HG03108 (cell line): Measurements from ENCODE around the gene SLC22A31.
A peak's percentile ranks its signal among the peaks of the same experiment; 100 is the strongest.
"Not testable (repeated sequence)": the region's sequence is repeated elsewhere in the genome, so short reads cannot be mapped to it uniquely, and the experiment has no call there.

Source experiments
- ATAC-seq: cut with Tn5 transposase; IDR thresholded peaks from one replicate; pipeline ENCODE4 v1.9.1; 2021; ENCODE audit warnings: moderate library complexity; ENCODE audit not compliant: unreplicated experiment

Gene SLC22A31

DNA sequence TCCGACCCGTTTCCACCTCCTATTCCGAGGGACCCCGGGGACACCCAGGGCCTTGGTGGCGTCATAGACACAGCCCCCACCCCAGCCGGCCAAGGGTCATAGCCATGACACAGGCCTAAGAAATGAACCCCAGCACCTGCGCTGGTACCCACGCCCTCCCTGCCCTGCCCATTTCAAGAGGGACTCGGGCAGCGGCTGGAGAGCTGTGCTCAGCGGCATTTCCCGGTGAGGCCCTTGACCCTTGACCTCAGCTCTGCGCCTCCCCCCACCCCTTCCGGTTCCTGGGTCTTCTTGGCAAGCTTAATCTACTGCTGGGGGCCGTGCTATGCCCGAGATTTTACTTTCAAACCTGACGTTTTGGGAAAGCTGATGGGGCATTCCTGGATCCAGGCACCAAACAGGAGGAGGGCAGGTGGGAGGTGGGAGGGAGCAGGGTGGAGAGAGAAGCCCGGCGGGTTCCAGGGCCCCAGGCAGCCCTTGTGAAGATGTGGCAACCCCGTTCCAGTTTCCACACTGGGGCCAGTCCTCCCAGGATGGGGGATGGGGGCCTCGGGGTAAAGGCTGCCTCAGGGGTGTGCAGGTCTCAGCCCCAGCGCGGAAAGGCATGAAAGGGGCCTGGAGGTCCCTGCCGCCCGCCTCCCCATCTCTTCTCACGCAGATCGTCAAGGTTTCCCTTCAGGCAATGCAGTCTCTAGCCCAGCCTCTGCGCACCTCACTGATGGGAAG, at the start of gene SLC22A31:
Gene SLC22A31, minus strand, starts transcription at position 414 of the 726 bp plus-strand sequence. Its CDS starts 36 bp downstream, at position 378.
- no peak for ATAC-seq

DNA sequence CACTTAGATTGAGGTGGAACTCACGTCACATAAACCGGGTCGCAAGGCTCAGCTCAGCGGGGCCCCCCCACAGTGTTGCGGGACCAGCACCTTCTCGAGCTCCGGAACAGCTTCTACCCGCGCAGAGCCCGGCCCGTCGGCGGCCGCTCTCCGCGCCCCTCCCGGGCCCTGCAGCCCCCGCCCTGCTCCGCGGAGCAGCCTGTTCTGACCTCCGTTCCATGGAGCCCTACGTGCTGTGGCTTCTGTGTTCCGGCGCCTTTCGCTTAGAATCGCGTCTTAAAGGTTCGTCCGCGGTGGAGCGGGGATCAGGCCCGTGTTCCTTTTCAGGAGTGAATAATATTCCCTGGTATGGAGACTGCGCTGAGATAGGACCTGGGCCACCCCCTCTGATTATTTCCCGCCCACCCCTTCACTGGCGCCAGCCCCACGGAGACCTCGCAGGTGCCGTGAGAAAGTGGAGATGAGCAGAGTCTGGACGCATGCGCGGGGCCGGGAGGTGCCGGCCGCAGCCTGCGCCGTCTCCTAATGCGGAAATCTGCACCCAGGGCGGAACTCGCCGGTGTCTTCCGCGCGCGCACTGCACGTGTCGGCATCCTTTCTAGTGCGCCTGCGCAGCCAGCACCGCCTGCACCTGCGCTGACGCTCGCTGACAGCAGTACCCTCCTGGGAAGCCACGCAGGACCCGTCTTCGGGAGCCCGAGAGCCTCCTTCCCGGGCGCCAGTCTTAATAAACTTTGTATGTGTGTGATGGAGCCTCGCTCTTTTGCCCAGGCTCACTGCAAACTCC, 48.1 kb upstream of the SLC22A31 start:
- no peak for ATAC-seq

GRCh38 chr16:89247734-89248075, 47.4 kb upstream of the SLC22A31 start:
- not testable (repeated sequence) for ATAC-seq

DNA sequence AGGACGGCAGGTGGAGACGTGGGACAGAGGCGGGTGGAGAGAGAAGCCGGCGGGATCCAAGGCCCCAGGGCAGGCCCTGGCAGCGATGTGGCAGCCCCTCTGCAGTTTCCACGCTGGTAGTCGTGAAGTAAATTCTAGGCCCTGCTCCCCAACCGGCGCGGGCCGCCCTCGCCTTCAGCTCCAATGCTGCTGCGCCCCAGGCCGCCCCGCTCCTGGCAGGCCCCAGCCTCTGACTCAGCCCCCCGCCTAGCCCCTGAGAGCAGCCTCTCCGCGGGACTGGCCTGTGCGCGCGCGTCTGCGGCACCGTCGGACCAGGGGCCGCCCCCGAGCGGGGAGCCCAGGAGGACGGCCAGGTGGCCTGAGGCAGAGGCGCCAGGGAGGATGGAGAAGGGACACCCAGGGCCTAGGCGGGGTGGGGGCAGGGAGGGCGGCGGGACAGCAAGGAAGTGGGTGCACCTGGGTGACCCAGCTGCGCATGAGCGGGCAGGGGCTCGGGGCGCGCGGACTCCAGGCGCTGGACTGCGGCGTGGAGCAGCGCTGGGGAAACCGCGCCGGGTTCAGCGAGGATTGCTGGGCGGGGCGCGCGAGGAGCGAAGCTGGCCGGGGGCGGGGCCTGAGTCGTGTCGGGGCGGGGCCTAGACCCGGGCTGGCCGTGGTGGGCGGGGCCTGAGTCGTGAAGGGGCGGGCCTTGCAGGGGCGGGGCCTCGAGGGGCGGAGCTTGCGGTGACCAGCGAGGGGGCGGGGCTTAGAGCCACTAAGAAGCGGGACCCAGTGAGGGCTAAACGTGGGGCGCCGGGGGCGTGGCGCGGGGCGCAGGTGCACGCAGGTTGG, 46.8 kb upstream of the SLC22A31 start:
- peak; percentile 54 for ATAC-seq

GRCh38 chr16:89246383-89246902, 46.1 kb upstream of the SLC22A31 start:
- ATAC-seq: no peak

- ATAC-seq: no peak
Observed at GRCh38 chr16:89244754-89245153, 44.4 kb upstream of the SLC22A31 start.

GRCh38 chr16:89244264-89244663, 43.9 kb upstream of the SLC22A31 start:
- ATAC-seq: not testable (repeated sequence)

DNA sequence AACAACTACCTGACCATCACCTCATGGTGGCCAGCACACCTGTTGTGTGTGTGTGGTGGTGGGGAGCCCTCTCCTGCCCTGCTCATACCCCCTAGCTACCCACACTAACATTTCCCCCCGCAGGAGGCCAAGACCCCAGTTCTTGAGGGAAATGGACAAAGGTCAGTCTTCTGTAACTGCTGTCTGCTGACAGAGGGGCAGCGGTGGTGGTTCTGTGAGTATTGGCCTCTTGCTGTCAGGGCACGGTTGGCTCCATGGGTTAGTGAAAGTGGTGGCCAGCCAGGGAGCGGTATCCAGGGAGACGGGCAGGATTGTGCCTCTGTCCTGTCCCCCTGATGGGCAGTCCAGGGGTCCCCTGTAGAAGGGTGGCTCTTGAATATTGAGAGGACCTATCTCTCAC, 43.3 kb upstream of the SLC22A31 start:
- ATAC-seq: no peak

DNA sequence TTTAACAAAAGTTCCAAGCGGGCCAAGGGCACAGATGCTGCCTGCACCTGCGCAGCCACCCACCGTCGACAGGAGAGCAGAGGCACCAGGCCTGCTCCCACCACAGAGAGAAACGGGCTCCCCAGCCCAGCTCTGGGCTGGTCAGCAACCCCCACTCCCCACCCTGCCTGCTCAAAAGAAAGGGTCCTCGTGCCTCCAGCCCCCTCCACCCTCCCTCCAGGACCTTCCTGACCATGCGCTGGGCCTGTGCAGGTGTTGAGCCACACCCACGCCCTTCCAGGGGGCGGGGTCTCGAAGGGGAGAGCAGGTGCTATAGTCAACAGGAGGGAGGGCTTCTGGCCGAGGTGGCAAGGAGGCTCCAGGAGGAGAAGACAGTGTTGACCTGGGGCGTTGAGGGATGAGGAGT, 42.5 kb upstream of the SLC22A31 start:
- no peak for ATAC-seq

DNA sequence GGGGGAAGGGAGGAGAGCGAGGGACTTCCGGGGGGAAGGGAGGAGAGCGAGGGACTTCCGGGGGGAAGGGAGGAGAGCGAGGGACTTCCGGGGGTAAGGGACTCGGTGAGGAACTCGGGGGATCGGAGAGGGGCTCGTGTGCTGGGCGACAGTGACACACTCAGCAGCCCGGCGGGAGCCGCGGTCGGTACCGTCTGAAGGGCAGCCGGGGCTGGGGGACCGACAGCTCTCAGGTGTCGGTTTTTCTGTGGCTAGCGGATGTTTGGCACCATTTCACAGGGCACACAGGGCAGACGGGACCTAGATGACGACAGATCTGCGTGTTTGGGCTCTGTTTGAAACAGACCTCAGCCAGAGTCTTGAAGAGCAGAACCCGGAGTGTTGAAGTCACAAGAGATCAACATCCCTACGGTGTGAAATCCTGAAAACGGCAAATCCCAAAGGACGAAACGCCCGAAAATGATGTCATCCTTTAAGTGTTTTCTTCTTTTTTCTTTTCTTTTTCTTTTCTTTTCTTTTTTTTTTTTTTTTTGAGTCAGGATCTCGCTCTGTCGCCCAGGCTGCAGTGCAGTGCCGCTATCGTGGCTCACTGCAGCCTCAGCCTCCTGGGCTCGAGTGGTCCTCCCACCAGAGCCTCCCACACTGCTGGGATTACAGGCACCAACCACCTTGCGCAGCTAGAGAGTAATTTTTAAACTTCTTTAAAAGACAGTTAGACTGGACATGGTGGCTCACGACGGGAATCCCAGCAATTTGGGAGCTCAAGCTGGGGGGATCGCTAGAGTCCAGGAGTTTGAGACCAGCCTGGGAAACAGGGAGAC, 41.1 kb upstream of the SLC22A31 start:
- peak; percentile 46 for ATAC-seq

DNA sequence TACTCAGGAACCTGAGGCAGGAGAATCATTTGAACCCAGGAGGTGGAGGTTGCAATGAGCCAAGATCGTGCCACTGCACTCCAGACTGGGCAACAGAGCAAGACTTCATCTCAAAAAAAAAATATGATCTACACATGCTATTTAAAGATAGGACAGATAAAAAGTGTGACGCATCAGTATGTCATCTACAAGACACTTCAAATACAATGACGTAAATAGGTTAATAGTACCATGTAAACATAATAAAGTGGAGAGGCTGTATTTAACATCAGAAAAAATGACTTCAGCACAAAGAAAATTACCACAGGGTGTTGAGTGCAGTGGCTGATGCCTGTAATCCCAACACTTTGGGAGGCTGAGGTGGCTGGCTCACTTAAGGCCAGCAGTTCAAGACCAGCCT, 37.4 kb upstream of the SLC22A31 start:
- ATAC-seq: no peak

GRCh38 chr16:89233678-89234490, 33.5 kb upstream of the SLC22A31 start:
- ATAC-seq: no peak

DNA sequence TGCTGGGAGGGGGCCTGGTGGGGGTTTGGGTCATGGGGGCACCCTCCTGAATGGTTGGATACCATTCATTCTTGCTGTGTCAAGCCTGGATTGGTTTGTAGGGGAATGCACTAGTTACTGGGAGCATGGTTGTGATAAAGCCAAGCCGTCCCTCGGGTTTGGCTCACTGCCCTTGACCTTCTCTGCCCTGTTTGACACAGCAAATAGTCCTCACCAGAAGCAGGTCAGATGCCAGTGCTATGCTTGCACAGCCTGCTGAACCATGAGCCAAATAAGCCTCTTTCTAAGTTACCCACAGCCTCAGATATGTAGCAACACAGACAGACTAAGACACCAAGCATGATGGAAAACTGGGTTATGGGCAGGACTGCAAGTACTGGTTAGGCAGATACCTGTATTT, 31.8 kb upstream of the SLC22A31 start:
- no peak for ATAC-seq

DNA sequence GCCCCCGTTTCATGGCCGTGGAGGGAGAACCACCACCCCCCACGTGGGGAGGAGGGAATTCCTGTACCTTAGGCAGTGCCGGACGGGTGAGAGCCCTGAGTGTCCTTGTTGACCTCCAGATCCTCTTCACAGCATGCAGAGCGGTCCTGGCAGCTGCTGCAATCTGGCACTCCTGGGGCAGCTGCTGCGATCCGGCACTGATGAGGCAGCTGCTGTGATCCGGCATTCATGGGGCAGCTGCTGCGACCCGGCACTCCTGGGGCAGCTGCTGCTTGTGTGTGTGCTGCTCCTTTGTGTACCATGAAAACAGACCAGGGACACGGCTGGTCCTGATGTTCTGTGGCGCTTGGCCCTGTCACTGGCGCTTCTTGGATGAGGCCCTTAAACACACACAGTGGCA, 29.9 kb upstream of the SLC22A31 start:
- no peak for ATAC-seq

GRCh38 chr16:89224665-89225064, 24.3 kb upstream of the SLC22A31 start:
- ATAC-seq: no peak

DNA sequence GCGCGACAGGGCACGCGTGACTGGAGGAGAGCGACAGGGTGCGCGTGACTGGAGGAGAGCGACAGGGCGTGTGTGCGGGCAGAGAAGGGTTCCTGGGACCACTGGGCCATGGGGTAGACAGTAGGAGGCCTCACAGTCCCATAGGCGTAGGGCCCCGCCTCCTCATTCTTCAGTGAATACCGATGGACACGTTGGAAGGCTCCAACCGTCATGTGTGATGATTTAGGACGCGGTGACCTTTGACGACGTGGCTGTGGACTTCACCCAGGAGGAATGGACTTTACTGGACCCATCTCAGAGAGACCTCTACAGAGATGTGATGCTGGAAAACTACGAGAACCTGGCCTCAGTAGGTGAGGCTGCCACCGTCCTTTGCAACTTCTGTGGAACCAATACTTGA, 22.6 kb upstream of the SLC22A31 start:
- ATAC-seq: no peak

GRCh38 chr16:89221604-89222003, 21.3 kb upstream of the SLC22A31 start:
- ATAC-seq: no peak

- no peak for ATAC-seq
Observed at GRCh38 chr16:89219365-89219764, 19.0 kb upstream of the SLC22A31 start.

DNA sequence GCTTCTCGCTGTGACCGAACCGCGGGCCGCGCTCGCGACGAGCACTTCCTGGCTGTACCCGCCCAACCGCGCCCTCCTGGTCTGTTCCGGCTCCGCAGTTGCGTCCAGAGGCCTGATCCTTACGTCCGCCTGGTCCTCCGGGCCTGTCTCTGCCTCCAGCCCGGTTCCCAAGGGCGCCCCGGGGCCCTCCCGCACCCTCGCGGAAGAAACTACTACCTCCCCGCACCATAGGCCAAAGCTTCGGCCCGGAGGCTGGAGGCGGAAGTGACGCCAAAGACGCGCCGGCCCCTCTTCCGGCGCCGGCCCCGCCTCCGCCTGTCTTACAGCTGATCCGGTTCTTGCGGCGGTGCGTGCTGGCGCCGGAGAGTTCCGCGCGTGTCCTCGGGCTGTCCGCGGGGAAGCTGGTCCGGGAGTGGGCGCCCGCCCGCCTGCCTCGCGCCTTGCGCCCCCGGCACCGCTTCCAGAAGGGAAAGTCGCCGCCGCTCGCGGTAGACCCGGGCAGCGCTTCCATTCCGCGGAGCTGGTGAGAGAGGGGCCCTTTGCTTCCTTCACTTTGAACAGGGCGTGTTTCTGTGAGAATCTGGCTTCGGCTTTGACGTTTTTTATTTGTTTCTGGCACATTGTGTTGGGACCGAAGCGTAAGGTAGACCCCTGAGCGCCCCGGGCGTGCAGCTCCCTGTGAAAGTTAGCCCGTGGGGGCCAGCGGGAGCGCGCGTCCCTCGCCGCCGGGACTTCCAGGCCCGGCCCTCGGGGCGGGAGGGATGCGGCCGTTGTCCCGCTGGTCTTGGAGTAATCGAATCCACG, 17.3 kb upstream of the SLC22A31 start, which contains the start of gene ZNF778:
Gene ZNF778, plus strand, starts transcription at position 316 of the 804 bp plus-strand sequence. CDS start 3,425 bp downstream, outside the sequence.
- ATAC-seq: peak; percentile 72
